Measurements from ENCODE around the gene ZBTB21. TPM values are rescaled to one million over a fixed set of nuclear protein-coding genes. Genes with fewer than 3 reads are reported as not detected.

The ZBTB21 gene
- total RNA-seq, 1 experiment from 2014 or later, result 17.9 TPM

DNA sequence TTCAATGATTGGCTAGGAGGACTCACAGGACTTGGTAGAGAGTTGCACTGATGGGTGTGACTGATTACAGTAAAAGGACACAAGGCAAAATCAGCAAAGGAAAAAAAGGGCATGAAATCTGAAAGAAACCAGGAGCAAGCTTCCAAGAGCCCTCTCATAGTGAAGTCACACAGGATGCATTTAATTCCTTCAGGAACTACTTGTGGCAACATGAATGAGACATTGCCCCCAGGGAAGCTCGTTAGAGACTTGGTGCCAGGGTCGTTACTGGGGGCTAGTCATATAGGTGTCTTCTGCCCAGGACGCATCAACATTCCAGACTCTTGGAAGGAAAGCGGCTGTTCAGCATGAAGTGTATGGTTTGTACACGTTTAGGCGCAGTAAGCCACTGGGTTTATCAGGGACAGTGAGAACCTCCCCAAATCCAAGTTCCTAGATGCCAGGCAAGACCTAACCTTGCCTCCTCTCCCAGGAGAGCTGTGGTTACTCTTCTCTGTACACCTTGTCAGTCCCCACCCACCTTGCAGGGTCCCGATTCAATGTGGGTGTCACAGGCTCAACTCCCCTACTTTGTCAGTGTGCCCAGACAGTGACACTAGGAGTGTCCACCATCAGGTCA lies 30.3 kb downstream of the ZBTB21 start:
- in situ Hi-C loops (cut with HindIII; ENCODE audit: low pct_unique_long_range_greater_than_20kb, low sequenced_read_pairs) (no loop called here), intact Hi-C loops (cut with micrococcal nuclease; ENCODE audit: unreplicated experiment) (no loop called here)
- DNase-seq (ENCODE audit: low read depth, low spot score) (no peak), ATAC-seq (no peak)
- Histone ChIP-seq H3K4me1 (ENCODE audit: control insufficient read depth, insufficient read depth, low read length) (no peaks in the 10 kb centered on the region), H3K27ac (ENCODE audit: low read length) (no peak overlapping the region), H3K9me3 (ENCODE audit: control insufficient read depth, insufficient read depth, low read depth, low read length) (no peaks in the 10 kb centered on the region), H3K4me3 (ENCODE audit: low read depth in 2 of 2, low read length in 2 of 2) (no peak overlapping the region), H3K27me3 (ENCODE audit: control insufficient read depth, insufficient read depth, low read length) (no peaks in the 10 kb centered on the region), H3K36me3 (ENCODE audit: control insufficient read depth, insufficient read depth, low read length) (no peaks in the 10 kb centered on the region)
- CTCF ChIA-PET, result no interaction called here
- POLR2A ChIA-PET, result no interaction called here
- no TSS peak for BruUV-seq (replicated peaks)
- TF ChIP-seq TCF7L2 (IDR thresholded peaks at IDR 0.05; ENCODE audit: low read depth, low read length), result no peak
- TF ChIP-seq, protein P1, sequence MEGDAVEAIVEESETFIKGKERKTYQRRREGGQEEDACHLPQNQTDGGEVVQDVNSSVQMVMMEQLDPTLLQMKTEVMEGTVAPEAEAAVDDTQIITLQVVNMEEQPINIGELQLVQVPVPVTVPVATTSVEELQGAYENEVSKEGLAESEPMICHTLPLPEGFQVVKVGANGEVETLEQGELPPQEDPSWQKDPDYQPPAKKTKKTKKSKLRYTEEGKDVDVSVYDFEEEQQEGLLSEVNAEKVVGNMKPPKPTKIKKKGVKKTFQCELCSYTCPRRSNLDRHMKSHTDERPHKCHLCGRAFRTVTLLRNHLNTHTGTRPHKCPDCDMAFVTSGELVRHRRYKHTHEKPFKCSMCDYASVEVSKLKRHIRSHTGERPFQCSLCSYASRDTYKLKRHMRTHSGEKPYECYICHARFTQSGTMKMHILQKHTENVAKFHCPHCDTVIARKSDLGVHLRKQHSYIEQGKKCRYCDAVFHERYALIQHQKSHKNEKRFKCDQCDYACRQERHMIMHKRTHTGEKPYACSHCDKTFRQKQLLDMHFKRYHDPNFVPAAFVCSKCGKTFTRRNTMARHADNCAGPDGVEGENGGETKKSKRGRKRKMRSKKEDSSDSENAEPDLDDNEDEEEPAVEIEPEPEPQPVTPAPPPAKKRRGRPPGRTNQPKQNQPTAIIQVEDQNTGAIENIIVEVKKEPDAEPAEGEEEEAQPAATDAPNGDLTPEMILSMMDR (IDR thresholded peaks at IDR 0.05), result no peak
- TF ChIP-seq SIN3A (IDR thresholded peaks at IDR 0.05; ENCODE audit: borderline replicate concordance, insufficient read depth, low read depth, low read length), result no peak
- TF ChIP-seq, protein P2, sequence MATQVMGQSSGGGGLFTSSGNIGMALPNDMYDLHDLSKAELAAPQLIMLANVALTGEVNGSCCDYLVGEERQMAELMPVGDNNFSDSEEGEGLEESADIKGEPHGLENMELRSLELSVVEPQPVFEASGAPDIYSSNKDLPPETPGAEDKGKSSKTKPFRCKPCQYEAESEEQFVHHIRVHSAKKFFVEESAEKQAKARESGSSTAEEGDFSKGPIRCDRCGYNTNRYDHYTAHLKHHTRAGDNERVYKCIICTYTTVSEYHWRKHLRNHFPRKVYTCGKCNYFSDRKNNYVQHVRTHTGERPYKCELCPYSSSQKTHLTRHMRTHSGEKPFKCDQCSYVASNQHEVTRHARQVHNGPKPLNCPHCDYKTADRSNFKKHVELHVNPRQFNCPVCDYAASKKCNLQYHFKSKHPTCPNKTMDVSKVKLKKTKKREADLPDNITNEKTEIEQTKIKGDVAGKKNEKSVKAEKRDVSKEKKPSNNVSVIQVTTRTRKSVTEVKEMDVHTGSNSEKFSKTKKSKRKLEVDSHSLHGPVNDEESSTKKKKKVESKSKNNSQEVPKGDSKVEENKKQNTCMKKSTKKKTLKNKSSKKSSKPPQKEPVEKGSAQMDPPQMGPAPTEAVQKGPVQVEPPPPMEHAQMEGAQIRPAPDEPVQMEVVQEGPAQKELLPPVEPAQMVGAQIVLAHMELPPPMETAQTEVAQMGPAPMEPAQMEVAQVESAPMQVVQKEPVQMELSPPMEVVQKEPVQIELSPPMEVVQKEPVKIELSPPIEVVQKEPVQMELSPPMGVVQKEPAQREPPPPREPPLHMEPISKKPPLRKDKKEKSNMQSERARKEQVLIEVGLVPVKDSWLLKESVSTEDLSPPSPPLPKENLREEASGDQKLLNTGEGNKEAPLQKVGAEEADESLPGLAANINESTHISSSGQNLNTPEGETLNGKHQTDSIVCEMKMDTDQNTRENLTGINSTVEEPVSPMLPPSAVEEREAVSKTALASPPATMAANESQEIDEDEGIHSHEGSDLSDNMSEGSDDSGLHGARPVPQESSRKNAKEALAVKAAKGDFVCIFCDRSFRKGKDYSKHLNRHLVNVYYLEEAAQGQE (IDR thresholded peaks at IDR 0.05; ENCODE audit: insufficient read depth in 1 of 2, low read depth in 2 of 2, low read length in 1 of 2), result no peak
- no peak for TF ChIP-seq POLR2AphosphoS5 (IDR thresholded peaks at IDR 0.05; ENCODE audit: low read depth, low read length)

DNA sequence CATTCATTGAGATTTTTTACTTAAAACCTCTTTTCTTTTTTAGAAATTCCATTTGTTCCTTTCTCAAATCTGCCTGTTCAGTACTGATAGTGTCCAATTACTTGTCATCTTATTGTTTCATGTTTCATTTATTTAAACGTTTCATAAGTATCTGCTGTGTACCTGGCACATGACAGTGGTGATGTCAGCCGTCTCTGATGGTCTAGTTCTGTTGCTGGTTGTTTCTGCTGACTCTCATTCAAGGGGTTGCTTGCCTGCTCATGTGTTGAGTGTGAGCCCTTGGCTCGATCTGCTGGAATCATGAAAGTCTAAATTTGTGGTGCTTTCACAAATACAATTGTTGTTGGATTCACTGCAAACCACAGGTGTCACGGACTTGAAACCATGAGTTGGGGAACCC lies 30.8 kb downstream of the ZBTB21 start:
- ChIA-PET POLR2A (no interaction called here), CTCF (no interaction called here)
- no peaks in the 10 kb centered on the region for H3K4me1 ChIP-seq (ENCODE audit: control insufficient read depth, insufficient read depth, low read length)
- no peaks in the 10 kb centered on the region for H3K9me3 ChIP-seq (ENCODE audit: control insufficient read depth, insufficient read depth, low read depth, low read length)
- intact Hi-C loops (cut with micrococcal nuclease; ENCODE audit: unreplicated experiment) (no loop called here), in situ Hi-C loops (cut with HindIII; ENCODE audit: low pct_unique_long_range_greater_than_20kb, low sequenced_read_pairs) (no loop called here)
- ATAC-seq (no peak), DNase-seq (ENCODE audit: low read depth, low spot score) (no peak)
- no peaks in the 10 kb centered on the region for H3K27me3 ChIP-seq (ENCODE audit: control insufficient read depth, insufficient read depth, low read length)
- H3K27ac ChIP-seq (ENCODE audit: low read length), result no peak overlapping the region
- TF ChIP-seq, protein P2 (IDR thresholded peaks at IDR 0.05; ENCODE audit: insufficient read depth in 1 of 2, low read depth in 2 of 2, low read length in 1 of 2), result no peak
- TF ChIP-seq, protein P1 (IDR thresholded peaks at IDR 0.05), result no peak
- TF ChIP-seq TCF7L2 (IDR thresholded peaks at IDR 0.05; ENCODE audit: low read depth, low read length) (no peak), POLR2AphosphoS5 (IDR thresholded peaks at IDR 0.05; ENCODE audit: low read depth, low read length) (no peak), SIN3A (IDR thresholded peaks at IDR 0.05; ENCODE audit: borderline replicate concordance, insufficient read depth, low read depth, low read length) (no peak)
- no peaks in the 10 kb centered on the region for H3K36me3 ChIP-seq (ENCODE audit: control insufficient read depth, insufficient read depth, low read length)
- no peak overlapping the region for H3K4me3 ChIP-seq (ENCODE audit: low read depth in 2 of 2, low read length in 2 of 2)
- BruUV-seq (replicated peaks), result no TSS peak
